ENCODE results near the gene FCF1. TPM values are rescaled to one million over a fixed set of nuclear protein-coding genes. Genes with fewer than 3 reads are reported as not detected.

FCF1 gene
- total and polyA plus RNA-seq, 9 of the 15 experiments (the other 6 are each of a cell fraction or from before 2014, with no cell fraction given), result 6.8 to 91.9 (median 40.0) TPM

DNA sequence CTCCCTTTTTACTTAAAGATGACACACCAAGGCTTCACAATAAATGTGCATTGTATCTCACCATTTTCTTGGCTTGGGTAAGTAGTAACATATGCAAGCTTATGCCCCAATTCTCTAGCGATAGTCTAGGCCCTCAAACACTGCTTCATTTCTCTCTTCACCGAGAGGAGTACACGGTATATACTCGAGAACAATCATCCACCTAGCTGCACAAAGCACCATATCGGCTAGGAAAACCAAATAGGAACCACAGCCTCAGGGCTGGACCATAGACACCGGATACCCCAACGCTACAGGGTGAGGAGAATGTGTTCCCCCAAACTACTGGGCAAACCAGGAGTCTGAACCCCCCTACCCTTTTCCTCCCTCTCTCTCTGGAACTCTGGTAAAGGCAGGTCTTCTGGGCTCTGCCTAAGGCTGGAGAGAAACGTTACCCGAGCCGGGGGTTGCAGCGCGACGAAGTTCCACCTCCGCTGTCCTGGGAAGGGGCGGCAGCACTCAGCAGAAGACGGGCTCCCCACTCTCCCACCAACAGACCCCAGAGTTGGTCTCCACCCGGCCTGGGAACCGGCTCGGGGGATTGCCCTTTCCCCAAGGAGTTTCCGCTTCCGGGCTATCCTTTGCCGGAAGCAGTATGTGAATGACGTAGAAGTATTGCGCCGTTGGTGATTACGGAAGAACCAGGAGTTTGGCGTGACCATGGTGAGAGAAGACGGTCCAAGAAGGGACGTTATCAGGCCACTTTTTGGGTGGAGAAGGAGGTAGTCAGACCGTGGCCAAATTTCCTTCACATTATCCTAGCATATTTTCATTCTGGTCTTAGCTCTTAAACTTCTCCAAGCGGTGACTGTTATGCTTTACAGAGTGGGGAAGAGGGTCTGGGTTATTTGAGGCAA lies at the start of gene FCF1, which contains the start of gene AREL1 (continued):
- TF ChIP-seq, protein P1, sequence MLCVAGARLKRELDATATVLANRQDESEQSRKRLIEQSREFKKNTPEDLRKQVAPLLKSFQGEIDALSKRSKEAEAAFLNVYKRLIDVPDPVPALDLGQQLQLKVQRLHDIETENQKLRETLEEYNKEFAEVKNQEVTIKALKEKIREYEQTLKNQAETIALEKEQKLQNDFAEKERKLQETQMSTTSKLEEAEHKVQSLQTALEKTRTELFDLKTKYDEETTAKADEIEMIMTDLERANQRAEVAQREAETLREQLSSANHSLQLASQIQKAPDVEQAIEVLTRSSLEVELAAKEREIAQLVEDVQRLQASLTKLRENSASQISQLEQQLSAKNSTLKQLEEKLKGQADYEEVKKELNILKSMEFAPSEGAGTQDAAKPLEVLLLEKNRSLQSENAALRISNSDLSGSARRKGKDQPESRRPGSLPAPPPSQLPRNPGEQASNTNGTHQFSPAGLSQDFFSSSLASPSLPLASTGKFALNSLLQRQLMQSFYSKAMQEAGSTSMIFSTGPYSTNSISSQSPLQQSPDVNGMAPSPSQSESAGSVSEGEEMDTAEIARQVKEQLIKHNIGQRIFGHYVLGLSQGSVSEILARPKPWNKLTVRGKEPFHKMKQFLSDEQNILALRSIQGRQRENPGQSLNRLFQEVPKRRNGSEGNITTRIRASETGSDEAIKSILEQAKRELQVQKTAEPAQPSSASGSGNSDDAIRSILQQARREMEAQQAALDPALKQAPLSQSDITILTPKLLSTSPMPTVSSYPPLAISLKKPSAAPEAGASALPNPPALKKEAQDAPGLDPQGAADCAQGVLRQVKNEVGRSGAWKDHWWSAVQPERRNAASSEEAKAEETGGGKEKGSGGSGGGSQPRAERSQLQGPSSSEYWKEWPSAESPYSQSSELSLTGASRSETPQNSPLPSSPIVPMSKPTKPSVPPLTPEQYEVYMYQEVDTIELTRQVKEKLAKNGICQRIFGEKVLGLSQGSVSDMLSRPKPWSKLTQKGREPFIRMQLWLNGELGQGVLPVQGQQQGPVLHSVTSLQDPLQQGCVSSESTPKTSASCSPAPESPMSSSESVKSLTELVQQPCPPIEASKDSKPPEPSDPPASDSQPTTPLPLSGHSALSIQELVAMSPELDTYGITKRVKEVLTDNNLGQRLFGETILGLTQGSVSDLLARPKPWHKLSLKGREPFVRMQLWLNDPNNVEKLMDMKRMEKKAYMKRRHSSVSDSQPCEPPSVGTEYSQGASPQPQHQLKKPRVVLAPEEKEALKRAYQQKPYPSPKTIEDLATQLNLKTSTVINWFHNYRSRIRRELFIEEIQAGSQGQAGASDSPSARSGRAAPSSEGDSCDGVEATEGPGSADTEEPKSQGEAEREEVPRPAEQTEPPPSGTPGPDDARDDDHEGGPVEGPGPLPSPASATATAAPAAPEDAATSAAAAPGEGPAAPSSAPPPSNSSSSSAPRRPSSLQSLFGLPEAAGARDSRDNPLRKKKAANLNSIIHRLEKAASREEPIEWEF (CRISPR knock-in tag; IDR thresholded peaks at IDR 0.05), result no peak
- TF ChIP-seq FOSL1 (tag; conservative IDR thresholded peaks at IDR 0.05), result 0 out of 2 replicates have a peak, but pooled peaks have one; percentile 22
- TF ChIP-seq SAFB2 (IDR thresholded peaks at IDR 0.05; ENCODE audit: borderline replicate concordance, low read depth, low read length, severe bottlenecking), result no peak
- no peak for TF ChIP-seq PRMT5 (CRISPR knock-in tag; IDR thresholded peaks at IDR 0.05)
- no peak for TF ChIP-seq RBM22 (IDR thresholded peaks at IDR 0.05; ENCODE audit: low read depth, low read length, poor library complexity, severe bottlenecking)
- no peak for TF ChIP-seq NR1H2 (CRISPR knock-in tag; IDR thresholded peaks at IDR 0.05)
- TF ChIP-seq KDM5B (IDR thresholded peaks at IDR 0.05; ENCODE audit: insufficient replicate concordance, low read depth, low read length), result peak; percentile 66
- peak; percentile 44; the same call in 1 of the 2 replicates for TF ChIP-seq KHSRP (IDR thresholded peaks at IDR 0.05)
- TF ChIP-seq, protein P2, sequence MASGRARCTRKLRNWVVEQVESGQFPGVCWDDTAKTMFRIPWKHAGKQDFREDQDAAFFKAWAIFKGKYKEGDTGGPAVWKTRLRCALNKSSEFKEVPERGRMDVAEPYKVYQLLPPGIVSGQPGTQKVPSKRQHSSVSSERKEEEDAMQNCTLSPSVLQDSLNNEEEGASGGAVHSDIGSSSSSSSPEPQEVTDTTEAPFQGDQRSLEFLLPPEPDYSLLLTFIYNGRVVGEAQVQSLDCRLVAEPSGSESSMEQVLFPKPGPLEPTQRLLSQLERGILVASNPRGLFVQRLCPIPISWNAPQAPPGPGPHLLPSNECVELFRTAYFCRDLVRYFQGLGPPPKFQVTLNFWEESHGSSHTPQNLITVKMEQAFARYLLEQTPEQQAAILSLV (tag; IDR thresholded peaks at IDR 0.05), result no peak
- TF ChIP-seq THRA (IDR thresholded peaks at IDR 0.05), result no peak
- no peak for TF ChIP-seq IRF2 (CRISPR knock-in tag; IDR thresholded peaks at IDR 0.05)
- TF ChIP-seq PYGO2 (tag; IDR thresholded peaks at IDR 0.05), result no peak
- peak; percentile 81 for TF ChIP-seq HCFC1 (IDR thresholded peaks at IDR 0.05; ENCODE audit: low read depth, low read length)
